VCaP (cell line): ENCODE results near the gene CA7.
"Not testable (repeated sequence)": the region's sequence is repeated elsewhere in the genome, so short reads cannot be mapped to it uniquely, and the experiment has no call there.

ENCODE experiments used
- H3K27ac ChIP-seq: fragments of 450-650 bp; 2 replicates; pipeline ENCODE4 v1.5.1; 2017
- TF ChIP-seq, protein P1 (sequence below): fragments of 450-650 bp; conservative IDR thresholded peaks from 2 replicates; pipeline ENCODE4 v1.5.1; 2017; ENCODE audit warnings: mild to moderate bottlenecking, moderate library complexity

CA7 gene

DNA sequence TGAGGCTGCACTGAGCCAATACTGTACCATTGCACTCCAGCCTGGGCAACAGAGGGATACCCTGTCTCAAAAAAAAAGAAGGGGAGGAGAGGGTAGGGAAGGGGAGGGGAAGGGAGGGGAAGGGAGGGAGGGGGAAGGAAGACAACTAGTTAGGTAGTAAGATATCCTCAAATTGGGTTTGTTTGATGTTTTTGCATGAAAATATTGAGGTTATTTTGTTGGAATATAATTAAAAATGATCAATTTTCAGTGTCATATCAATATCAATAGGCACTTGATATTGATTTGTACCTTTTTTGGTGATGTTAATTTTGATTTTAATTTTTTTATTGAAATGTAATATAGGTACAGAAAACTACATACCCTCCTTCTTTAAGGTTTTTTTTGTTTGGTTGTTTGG is 19.5 kb downstream of the CA7 start:
- TF ChIP-seq, protein P1, sequence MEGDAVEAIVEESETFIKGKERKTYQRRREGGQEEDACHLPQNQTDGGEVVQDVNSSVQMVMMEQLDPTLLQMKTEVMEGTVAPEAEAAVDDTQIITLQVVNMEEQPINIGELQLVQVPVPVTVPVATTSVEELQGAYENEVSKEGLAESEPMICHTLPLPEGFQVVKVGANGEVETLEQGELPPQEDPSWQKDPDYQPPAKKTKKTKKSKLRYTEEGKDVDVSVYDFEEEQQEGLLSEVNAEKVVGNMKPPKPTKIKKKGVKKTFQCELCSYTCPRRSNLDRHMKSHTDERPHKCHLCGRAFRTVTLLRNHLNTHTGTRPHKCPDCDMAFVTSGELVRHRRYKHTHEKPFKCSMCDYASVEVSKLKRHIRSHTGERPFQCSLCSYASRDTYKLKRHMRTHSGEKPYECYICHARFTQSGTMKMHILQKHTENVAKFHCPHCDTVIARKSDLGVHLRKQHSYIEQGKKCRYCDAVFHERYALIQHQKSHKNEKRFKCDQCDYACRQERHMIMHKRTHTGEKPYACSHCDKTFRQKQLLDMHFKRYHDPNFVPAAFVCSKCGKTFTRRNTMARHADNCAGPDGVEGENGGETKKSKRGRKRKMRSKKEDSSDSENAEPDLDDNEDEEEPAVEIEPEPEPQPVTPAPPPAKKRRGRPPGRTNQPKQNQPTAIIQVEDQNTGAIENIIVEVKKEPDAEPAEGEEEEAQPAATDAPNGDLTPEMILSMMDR = no peak

DNA sequence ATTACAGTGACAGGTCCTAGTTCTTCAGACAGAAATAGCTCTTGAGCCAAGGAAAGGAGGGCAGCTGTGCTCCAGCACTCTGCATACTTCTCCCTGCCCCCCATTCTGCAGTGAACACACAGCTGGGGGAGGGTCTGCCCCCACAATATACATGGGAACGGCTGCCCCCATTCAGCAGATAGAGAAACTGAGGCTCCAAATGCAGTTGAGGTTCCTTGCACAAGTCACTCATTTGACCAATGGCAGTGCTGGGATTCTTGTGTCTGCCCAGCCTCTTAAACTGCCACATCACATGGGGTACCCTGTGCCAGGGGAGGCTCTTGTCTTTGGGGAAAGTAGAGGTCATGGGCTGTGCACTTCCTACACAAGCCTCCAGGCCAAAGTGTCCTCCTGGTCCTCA is 25.2 kb downstream of the CA7 start:
- H3K27ac ChIP-seq = no peak overlapping the region
- TF ChIP-seq, protein P1 = no peak

More for the DNA sequence above, 19.5 kb downstream of the CA7 start:
- no peak overlapping the region for H3K27ac ChIP-seq

DNA sequence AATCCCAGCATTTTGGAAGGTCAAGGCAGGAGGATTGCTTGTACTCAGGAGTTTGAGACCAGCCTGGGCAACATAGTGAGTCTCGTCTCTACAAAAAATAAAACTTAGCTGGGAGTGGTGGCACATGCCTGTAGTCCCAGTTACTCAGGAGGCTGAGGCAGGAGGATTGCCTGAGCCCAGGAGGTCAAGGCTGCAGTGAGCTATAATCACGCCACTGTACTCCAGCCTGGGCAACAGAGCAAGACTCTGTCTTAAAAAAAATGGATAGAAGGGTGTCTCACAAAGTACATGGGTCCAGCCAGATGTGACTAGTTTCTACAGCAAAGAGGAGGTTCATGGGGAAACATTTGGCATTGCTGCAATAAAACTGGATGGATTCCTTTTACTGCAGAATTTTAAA is 27.1 kb downstream of the CA7 start:
- not testable (repeated sequence) for H3K27ac ChIP-seq

DNA sequence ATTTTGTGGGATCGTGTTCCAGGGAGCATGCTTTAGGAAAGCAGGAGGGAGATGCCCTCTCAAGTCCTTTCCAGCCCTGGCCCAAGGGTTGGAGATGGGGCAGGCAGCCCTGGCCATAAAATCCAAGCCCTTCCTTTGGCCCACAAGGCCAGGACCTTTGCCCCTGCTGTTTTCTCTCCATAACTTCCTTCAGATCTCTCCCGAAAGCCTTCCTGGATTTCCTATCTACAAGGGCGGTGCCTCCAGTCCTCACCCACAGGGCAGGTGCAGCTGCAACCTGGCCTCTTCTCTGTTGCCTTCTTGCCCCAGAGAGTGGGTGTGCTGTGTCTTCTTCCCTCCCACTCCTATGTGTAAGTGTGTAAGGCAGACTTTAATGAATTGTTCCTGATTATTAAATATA is 27.6 kb downstream of the CA7 start:
- no peak overlapping the region for H3K27ac ChIP-seq

DNA sequence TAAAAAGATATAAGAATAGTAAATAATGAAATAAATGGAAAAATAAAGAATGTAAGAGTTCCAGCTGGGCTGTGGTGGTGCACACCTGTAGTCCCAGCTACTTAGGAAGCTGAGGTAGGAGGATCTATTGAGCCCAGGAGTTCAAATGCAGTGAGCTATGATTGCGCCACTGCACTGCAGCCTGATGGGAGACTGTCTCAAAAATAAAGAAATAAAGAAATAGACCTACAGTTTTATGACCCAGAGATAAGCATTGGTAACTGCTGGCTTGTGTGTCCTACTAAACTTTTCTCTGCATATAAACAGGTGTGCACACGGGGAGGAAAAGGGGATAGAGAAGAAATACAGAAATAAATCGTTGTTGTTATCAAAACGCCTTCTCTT is 28.3 kb downstream of the CA7 start:
- TF ChIP-seq, protein P1 = no peak
- peak overlapping the region; percentile 52 for H3K27ac ChIP-seq

More for the DNA sequence above, 27.6 kb downstream of the CA7 start:
- TF ChIP-seq, protein P1 = no peak

DNA sequence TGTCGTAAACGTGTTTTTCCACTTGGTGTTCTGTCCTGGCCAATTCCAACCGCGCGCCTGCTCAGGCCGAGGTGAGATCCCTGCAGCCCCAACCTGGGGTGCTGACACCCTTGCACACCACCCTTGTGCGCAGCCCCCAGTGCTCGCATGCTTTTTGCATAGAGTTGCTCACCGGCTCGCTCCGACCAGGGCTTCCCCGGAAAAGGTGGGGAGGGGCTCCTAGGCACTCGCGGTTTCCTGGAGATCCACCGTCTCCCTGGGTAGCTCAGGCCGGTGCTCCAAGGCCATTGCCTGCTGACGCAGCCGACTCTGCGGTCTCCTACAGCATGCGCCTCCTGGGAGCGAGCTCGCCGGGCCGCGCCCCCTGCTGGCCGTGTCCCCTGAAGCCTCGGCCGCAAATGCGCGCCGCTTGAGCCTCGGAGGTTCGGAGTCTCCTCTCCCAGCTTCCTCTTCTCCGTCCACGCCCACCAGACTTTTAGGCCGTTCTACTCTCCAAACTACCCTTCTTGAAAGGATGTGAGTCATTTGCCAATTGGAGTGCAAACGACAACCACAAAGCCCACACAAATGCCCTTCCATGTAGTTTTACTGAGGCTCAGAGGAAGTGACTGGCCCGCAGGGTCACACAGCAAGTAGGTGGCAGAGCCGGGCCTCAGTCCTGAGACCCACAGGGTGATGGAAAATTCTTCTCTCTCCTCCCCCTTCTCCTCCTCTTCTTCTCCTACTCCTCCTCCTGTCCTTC is 28.9 kb downstream of the CA7 start:
- TF ChIP-seq, protein P1 = peak; percentile 88
- H3K27ac ChIP-seq = peak overlapping the region; percentile 52

DNA sequence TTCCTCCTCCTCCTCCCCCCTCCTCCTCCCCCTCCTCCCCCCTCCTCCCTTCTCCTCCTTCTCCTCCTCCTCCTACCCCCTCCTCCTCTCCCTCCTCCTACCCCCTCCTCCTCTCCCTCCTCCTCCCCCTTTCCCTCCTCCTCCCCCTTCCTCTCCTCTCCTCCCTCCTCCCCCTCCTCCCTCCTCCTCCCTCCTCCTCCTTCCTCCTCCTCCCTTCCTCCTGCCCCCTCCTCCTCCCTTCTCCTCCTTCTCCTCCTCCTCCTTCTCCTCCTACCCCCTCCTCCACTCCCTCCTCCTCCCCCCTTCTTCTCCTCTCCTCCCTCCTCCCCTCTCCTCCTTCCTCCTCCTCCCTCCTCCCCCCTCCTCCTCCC is 29.5 kb downstream of the CA7 start:
- no peak overlapping the region for H3K27ac ChIP-seq
- TF ChIP-seq, protein P1 = no peak

DNA sequence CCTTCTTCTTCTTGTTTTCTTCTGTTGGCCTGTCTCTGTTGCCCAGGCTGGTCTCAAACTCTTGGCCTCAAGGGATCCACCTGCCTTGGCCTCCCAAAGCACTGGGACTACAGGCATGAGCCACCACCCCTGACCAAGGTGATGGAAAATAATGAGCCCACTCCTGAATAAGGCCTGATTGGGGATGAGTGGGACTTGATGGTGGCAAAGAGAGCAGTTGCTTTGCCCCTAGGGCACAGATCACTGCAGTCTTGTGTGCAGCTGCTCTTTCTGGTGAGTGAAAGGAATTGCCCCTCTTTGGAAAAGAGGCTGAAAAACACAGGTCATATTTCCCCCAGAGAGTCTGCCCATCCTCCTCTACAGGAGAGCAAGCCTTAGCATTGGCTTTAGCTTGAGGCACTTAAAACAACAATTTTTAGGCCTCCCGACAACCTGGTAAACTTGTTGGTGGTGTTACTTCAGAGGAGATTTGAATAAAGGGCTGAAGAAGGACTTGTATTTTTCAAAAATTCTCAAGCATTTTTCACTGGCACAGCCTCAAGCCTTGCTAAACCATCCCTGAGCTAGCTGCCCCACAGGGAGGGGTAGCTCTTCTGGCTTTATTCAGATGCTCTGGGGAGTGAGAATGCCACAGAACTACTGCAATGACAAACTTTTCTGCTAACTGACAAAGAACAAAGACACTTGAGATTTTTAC is 30.0 kb downstream of the CA7 start:
- H3K27ac ChIP-seq = no peak overlapping the region
- TF ChIP-seq, protein P1 = no peak
